NCI-H82 (cell line): ENCODE measurements around the gene LRRC47.
A peak's percentile ranks its signal among the peaks of the same experiment; 100 is the strongest.
"Not testable (repeated sequence)": the region's sequence is repeated elsewhere in the genome, so short reads cannot be mapped to it uniquely, and the experiment has no call there.

Experiments used
- DNase-seq: peaks from one replicate; lab custom pipeline; 2025; lab: John Stamatoyannopoulos, UW

Gene LRRC47

DNA sequence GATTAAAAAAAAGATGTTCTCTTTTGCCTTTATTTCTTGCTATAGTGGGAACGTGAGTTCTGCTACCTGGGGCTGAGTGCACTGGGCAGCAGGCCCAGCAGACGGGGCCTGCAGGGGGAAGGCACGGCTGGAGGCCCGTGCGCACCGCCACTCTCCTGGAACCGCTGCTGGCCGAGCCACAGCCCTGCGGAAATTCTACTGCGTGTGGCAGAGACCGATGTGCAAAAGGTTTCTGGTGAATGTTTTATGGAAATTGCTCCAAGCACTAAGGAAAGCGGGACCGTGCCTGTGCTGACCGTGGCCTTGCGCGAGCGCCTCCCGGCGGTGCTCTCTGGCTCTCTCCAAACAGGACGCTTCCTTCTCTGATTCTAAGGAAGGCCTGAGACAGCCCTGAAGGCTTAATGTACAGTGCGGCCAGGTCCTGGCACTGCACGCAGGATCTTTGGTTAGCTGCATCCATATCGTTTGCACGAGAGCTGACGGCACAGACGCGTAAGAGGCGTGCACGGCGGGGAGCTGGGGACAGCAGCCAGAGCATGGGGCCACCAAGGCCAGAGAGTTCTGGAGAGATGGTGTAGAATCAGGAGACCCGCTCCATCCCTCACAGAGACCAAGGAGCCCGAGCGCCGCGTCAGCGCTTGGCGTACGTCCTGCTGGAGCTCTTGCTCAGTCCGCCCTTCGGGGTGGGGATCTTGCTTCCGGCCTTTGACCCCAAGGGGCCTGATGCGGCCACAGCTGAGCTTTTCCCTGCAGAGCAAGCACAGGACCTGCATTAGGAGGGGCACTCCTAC is 18.7 kb upstream of the LRRC47 start:
- no peak for DNase-seq

GRCh38 chr1:3814065-3814464 is 17.8 kb upstream of the LRRC47 start:
- DNase-seq: no peak

DNA sequence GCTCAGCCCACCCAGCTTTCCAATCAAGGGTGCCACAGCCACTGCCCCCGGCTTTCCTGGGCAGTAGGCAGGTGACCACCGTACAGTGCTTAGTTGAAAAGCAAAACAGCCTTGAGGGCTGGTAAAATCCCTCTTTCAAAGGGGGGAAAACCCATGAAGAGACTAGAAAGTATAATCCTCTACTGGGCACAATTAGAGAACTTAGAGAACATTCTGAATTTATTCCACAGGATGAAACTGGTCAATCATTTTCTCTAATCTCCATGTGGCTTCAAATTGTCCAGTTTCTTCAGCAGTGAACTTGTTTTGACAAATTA is 15.3 kb upstream of the LRRC47 start:
- no peak for DNase-seq

GRCh38 chr1:3810149-3810761 is 14.0 kb upstream of the LRRC47 start:
- DNase-seq: not testable (repeated sequence)

DNA sequence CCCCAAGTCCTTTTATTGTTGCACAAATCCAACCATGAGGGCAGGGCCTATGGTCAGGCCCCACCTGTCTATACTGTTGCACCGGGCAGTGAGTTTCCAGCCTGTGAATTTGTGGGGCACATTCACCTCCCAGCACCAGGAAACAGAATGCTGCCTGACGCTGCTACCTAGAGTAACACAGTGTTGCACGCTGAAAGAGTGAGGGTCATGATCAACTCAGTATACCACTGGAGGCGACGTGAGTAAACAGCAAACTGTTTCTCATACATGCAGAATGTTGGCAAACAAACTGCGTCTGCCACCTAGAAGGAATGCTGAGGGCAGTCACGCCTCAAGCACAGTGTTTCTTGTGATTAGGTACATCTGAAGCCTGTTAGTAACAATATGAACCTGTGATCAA is 13.4 kb upstream of the LRRC47 start:
- no peak for DNase-seq

- no peak for DNase-seq
These were observed 11.5 kb upstream of the LRRC47 start for GRCh38 chr1:3807769-3808168.

DNA sequence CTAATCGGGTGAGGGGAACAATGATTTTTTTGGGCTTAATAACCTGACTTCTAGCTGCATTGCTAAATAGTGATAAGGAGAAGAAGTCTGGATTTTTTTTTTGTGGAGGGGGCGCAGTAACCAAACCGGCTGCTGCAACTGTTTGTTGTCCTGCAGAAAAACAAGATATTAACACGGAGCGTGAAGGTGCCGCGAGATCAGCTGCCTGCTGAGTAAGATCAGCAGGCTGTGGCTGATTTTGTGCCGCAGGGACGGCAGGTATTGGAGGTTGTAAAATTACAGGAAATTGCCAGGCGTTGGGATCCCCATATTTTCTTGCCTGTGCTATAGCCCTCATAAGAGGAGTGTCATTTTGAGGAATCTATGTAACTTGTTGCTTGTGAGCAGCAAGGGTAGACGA is 8.7 kb upstream of the LRRC47 start:
- DNase-seq: no peak

DNA sequence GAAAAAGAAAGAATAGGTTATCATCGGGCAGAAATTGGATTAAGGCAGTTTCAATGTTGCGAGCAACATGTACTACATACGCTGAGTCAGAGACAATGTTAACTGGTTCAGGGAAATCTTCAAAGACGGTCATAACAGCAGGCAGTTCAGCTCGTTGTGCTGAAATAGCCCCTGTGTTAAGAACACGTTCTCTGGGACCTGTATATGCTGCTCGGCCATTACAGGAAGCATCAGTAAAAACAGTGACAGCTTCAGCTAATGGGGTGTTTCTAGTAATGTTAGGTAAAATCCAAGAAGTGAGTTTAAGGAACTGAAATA is 8.3 kb upstream of the LRRC47 start:
- DNase-seq: not testable (repeated sequence)

DNA sequence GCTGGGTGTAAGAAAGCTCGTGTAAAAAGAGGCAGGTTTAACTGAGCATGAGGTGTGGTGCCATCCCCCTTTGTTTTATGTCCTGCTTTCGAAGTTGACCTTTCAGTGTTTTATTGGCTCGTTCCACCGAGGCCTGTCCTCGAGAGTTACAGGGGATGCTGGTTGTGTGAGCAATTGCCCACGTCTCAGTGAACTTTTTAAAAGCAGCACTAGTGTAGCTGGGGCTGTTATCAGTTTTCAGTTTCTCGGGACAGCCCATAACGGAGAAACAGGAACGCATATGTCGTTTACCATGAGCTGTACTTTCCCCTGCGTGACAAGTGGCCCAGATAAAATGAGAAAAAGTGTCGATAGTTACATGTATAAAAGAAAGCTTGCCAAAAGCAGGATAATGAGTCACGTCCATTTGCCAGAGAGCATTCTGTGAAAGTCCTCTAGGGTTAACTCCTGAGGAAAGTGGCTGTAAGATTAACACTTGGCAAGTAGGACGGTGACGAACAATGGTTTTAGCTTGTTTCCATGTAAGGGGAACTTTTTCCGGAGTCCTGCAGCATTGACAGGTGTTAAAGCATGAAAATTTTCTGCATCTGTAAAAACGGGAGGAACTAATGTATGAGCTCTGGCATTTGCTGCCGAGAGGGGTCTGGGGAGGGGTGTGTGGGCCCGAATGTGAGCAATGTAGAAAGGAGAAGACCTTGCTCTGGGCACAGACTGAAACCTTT is 7.8 kb upstream of the LRRC47 start:
- no peak for DNase-seq

GRCh38 chr1:3800795-3801194 is 4.5 kb upstream of the LRRC47 start:
- not testable (repeated sequence) for DNase-seq

DNA sequence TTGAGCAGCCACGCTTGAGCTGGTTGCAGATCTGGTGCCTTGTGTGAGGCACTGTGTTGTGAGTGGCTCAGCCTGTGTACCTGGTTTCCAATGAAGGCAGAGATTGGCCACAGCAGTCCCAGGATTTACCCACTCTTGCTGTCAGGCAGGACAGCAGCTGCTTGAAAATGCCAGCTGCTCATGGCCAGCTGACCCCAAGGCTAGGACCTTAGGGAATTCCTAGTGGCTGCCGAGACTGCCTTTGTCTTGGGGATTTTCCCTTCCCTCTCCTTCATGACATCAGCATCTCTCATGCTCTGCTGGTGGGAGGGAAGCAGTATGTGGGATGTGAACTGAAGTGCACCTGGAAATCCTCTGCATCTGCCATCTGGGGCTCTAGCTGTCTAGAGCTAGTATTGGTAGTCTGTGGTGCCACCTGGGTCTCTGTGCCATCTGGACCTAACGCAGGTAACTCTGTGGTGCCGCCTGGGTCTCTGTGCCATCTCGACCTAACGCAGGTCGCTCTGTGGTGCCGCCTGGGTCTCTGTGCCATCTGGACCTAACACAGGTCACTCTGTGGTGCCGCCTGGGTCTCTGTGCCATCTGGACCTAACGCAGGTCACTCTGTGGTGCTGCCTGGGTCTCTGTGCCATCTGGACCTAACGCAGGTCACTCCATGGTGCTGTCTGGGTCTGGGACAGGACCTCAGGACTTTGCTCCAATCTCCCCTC is 3.8 kb upstream of the LRRC47 start:
- peak; percentile 53 for DNase-seq

- no peak for DNase-seq
These were observed 664 bp downstream of the LRRC47 start for GRCh38 chr1:3795453-3796214.

- no peak for DNase-seq
These were observed 5.3 kb downstream of the LRRC47 start for GRCh38 chr1:3790952-3791351.

DNA sequence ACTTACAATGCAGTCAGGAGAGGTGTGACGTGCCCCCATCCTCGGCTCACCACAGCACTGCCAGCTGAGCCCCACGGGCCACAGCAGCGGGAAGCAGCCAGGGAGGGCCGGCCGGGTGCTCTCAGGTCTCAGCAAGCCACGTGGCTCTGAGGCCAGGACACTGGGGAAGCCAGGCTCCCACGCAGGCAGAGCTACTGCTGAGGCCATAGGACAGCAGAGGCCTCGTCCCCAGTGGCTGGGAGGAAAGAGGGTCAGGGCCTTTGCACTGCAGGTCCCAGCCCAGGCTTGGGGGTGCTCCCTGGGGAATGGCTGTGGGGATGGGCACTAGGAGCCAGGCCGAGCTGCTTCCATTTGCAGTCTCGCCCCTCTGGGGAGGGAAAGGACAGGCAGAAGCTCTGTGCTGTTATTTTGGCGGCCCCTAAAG is 5.8 kb downstream of the LRRC47 start:
- DNase-seq: no peak

- DNase-seq: no peak
These were observed 6.6 kb downstream of the LRRC47 start for GRCh38 chr1:3789421-3790300.

GRCh38 chr1:3788756-3789420 is 7.4 kb downstream of the LRRC47 start:
- no peak for DNase-seq

DNA sequence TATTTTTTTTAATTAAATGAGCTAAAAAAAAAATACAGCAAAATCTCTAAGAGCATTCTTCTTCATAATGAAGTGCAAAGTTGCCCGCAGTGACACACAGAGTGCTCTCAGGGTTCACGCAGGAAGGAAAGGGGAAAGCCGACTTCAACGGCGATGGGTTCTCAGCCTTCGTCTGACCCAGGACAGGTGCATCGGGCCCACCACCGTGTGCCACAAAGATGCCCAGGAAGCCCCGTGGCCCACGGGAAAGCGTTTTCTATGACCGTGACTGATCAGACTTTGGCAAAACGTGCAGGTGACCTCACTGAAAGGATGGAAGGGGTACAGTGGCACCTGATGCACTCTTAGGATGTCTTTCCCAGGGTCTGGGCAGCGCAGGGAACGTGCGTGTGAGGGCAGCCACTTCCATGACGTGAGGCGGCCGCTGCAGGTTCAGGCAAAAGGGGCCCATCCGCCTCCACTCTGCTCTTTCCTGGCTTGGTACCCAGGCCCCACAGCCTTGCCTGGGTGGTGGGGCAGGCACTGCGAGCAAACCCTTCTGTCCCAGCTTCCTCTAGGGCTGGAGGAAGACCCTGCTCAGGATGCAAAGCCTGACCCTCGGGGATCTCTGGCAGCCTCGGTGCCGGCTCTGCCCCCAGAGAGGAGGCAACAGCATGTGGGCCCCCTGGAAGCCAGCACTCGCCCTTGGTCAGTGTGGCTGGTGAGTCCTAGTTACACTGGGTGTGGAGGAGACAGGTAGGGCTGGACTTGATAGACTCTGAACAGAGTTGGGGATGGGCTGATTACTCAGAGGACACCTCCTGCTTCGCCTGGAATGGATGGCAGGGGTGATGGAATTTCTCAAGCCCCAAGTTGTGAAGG is 8.3 kb downstream of the LRRC47 start:
- no peak for DNase-seq

GRCh38 chr1:3787349-3787715 is 9.0 kb downstream of the LRRC47 start:
- DNase-seq: no peak
